PC-3 (cell line): ENCODE data around the gene INTS4. TPM values are rescaled to one million over a fixed set of nuclear protein-coding genes. Genes with fewer than 3 reads are reported as not detected.

Source experiments
- ATAC-seq: fragments of 200-7000 bp; cut with Tn5 transposase; 2 replicates; pipeline ENCODE4 v1.9.1; 2020; ENCODE audit warnings: mild to moderate bottlenecking, moderate library complexity
- BruUV-seq: library from RNA; stranded (reverse); fragments of 400-500 nt; replicated peaks from 2 replicates; lab custom pipeline; 2021; lab: Mats Ljungman, UMichigan
- CTCF ChIA-PET: fragments of 300-600 bp; sonication (Branson Sonifier 250); formaldehyde crosslinking; loops from one replicate; lab custom pipeline; 2022; ENCODE audit warnings: antibody characterized with exemption; lab: Charles Lee
- POLR2A ChIA-PET: fragments of 300-600 bp; sonication (Branson Sonifier 250); formaldehyde crosslinking; loops from one replicate; lab custom pipeline; 2022; ENCODE audit warnings: antibody characterized with exemption; ENCODE audit not compliant: unreplicated experiment; lab: Charles Lee
- DNase-seq: peaks from one replicate; pipeline ENCODE4 v3.0.0-alpha.2; 2015
- H2AFZ ChIP-seq: fragments of 300-600 bp; sonication (generic); 2 replicates; pipeline ENCODE4 v1.6.0; 2016; ENCODE audit warnings: antibody characterized with exemption, low read length
- H3F3A ChIP-seq: fragments of 300-600 bp; sonication (generic); one replicate; pipeline ENCODE4 v1.6.0; 2017; ENCODE audit warnings: antibody characterized with exemption, low read length, control low read depth, mild to moderate bottlenecking; ENCODE audit not compliant: unreplicated experiment
- H3K27ac ChIP-seq: fragments of 300-600 bp; sonication (generic); 2 replicates; pipeline ENCODE4 v1.5.1; 2016; ENCODE audit warnings: mild to moderate bottlenecking, low read length
- H3K27me3 ChIP-seq: fragments of 300-600 bp; sonication (generic); 2 replicates; pipeline ENCODE4 v1.6.1; 2016; ENCODE audit warnings: low read length, mixed read lengths
- H3K36me3 ChIP-seq: fragments of 300-600 bp; sonication (generic); 2 replicates; pipeline ENCODE4 v1.6.1; 2016; ENCODE audit warnings: low read depth, mixed run types, low read length, mixed read lengths
- H3K4me1 ChIP-seq: fragments of 300-600 bp; sonication (generic); 2 replicates; pipeline ENCODE4 v1.5.1; 2016; ENCODE audit warnings: low read length; ENCODE audit not compliant: insufficient read depth
- H3K4me2 ChIP-seq: fragments of 300-600 bp; sonication (generic); 2 replicates; pipeline ENCODE4 v1.6.0; 2016; ENCODE audit warnings: low read length
- H3K4me3 ChIP-seq: fragments of 300-600 bp; sonication (generic); 2 replicates; pipeline ENCODE4 v1.5.1; 2016; ENCODE audit warnings: mild to moderate bottlenecking, low read length, mixed read lengths
- H3K79me2 ChIP-seq: fragments of 300-600 bp; sonication (generic); 2 replicates; pipeline ENCODE4 v1.6.1; 2017; ENCODE audit warnings: low read length, mixed read lengths
- H3K9ac ChIP-seq: fragments of 300-600 bp; sonication (generic); 2 replicates; pipeline ENCODE4 v1.6.0; 2016; ENCODE audit warnings: mild to moderate bottlenecking, low read length
- H3K9me2 ChIP-seq: fragments of 300-600 bp; sonication (generic); replicated peaks from 2 replicates; pipeline ENCODE4 v1.6.1; 2016; ENCODE audit warnings: mixed run types, low read length, mixed read lengths
- H3K9me3 ChIP-seq: fragments of 300-600 bp; sonication (generic); 2 replicates; pipeline ENCODE4 v1.6.1; 2016; ENCODE audit warnings: low read length, mixed read lengths
- H4K20me1 ChIP-seq: fragments of 300-600 bp; sonication (generic); 2 replicates; pipeline ENCODE4 v1.6.1; 2016; ENCODE audit warnings: low read length, mixed read lengths
- EZH2 ChIP-seq: fragments of 300-600 bp; sonication (generic); IDR thresholded peaks from one replicate; pipeline ENCODE4 v1.6.1; 2017; ENCODE audit warnings: antibody characterized with exemption, mild to moderate bottlenecking, low read length; ENCODE audit not compliant: unreplicated experiment
- EZH2phosphoT487 ChIP-seq: fragments of 300-600 bp; sonication (generic); IDR thresholded peaks from 2 replicates; pipeline ENCODE4 v1.6.1; 2018; ENCODE audit warnings: mild to moderate bottlenecking, antibody characterized with exemption, low read length, borderline replicate concordance
- intact Hi-C: fragments of 100-400 bp; cut with micrococcal nuclease; formaldehyde crosslinking; loops from 2 replicates; pipeline ENCODE4 v1.9.0; 2023
- total RNA-seq: library from RNA; depleted of rRNA; stranded (reverse); fragments of >200 nt; gene quantifications from 2 replicates; pipeline ENCODE4 v1.2.3, GENCODE V29; 2014
- TF ChIP-seq, protein P1 (sequence below): fragments of 300-600 bp; sonication (generic); conservative IDR thresholded peaks from 2 replicates; pipeline ENCODE4 v1.5.1; 2017; ENCODE audit warnings: antibody characterized with exemption, low read depth, mild to moderate bottlenecking, low read length

The INTS4 gene
- total RNA-seq, 1 experiment from 2014 or later = 50.8 TPM

DNA sequence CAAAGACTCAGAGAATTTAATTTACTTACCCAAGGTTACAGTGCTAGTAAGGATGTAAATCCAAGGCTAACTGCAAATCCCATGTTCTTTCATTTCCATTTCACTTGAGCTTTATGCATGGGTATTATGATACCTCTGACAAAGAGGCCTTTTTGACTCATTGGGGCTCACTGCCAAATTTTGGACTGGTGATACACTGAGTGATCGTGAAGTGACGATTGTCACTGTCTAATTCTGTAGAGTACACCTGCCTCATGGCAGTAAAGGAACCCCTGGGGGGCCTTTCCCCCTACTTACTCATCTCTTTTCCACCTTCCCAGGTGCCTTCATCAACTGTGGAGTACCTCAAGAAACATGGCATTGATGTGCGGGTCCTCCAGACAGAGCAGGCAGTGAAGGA lies 122.6 kb downstream of the INTS4 start:
- Histone ChIP-seq H2AFZ (no peak overlapping the region), H3K36me3 (peaks cover 17% of the 10 kb centered on the region), H3K27me3 (no peaks in the 10 kb centered on the region), H3K79me2 (no peaks in the 10 kb centered on the region), H3K4me2 (no peak overlapping the region), H3F3A (no peaks in the 10 kb centered on the region), H3K9ac (no peak overlapping the region), H3K4me3 (no peak overlapping the region), H3K4me1 (no peaks in the 10 kb centered on the region), H3K27ac (no peak overlapping the region), H3K9me3 (no peaks in the 10 kb centered on the region), H4K20me1 (no peaks in the 10 kb centered on the region), H3K9me2 (no peaks in the 10 kb centered on the region)
- intact Hi-C loops = no loop called here
- ATAC-seq = peak; percentile 42
- no peak for TF ChIP-seq EZH2
- no peak for TF ChIP-seq EZH2phosphoT487
- TF ChIP-seq, protein P1, sequence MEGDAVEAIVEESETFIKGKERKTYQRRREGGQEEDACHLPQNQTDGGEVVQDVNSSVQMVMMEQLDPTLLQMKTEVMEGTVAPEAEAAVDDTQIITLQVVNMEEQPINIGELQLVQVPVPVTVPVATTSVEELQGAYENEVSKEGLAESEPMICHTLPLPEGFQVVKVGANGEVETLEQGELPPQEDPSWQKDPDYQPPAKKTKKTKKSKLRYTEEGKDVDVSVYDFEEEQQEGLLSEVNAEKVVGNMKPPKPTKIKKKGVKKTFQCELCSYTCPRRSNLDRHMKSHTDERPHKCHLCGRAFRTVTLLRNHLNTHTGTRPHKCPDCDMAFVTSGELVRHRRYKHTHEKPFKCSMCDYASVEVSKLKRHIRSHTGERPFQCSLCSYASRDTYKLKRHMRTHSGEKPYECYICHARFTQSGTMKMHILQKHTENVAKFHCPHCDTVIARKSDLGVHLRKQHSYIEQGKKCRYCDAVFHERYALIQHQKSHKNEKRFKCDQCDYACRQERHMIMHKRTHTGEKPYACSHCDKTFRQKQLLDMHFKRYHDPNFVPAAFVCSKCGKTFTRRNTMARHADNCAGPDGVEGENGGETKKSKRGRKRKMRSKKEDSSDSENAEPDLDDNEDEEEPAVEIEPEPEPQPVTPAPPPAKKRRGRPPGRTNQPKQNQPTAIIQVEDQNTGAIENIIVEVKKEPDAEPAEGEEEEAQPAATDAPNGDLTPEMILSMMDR = no peak
- CTCF ChIA-PET = no interaction called here
- POLR2A ChIA-PET = no interaction called here
- BruUV-seq = no TSS peak
- DNase-seq = peak; percentile 28

DNA sequence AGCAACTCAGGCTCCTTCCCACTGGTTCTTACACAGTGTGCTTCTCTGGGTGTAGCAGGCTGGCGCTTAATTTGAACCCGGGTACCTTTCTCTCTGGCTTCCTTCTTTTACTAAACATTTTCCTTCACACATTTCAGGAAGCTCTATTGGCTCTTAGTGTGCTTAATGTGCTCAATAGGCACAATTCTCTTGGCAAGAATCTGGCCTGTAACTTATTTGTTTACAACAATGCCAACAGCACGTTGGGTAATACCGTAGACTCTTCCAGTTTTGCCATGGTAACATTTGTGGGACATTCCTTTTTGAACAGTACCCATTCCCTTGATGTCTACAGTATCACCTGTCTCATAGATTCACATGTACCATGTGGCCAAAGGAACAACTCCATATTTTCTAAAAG lies 125.7 kb downstream of the INTS4 start:
- CTCF ChIA-PET = no interaction called here
- H3K4me3 ChIP-seq = no peak overlapping the region
- no peaks in the 10 kb centered on the region for H3K9me3 ChIP-seq
- no TSS peak for BruUV-seq
- intact Hi-C loops = no loop called here
- H3F3A ChIP-seq = no peaks in the 10 kb centered on the region
- ATAC-seq (no peak), DNase-seq (no peak)
- H4K20me1 ChIP-seq = no peaks in the 10 kb centered on the region
- peaks cover 11% of the 10 kb centered on the region for H3K36me3 ChIP-seq
- no peak overlapping the region for H2AFZ ChIP-seq
- POLR2A ChIA-PET = no interaction called here
- H3K4me2 ChIP-seq = no peak overlapping the region
- no peaks in the 10 kb centered on the region for H3K27me3 ChIP-seq
- no peak for TF ChIP-seq EZH2
- TF ChIP-seq, protein P1 = no peak
- TF ChIP-seq EZH2phosphoT487 = no peak
- no peaks in the 10 kb centered on the region for H3K9me2 ChIP-seq
- H3K27ac ChIP-seq = no peak overlapping the region
- no peaks in the 10 kb centered on the region for H3K4me1 ChIP-seq
- H3K9ac ChIP-seq = no peak overlapping the region
- no peaks in the 10 kb centered on the region for H3K79me2 ChIP-seq

DNA sequence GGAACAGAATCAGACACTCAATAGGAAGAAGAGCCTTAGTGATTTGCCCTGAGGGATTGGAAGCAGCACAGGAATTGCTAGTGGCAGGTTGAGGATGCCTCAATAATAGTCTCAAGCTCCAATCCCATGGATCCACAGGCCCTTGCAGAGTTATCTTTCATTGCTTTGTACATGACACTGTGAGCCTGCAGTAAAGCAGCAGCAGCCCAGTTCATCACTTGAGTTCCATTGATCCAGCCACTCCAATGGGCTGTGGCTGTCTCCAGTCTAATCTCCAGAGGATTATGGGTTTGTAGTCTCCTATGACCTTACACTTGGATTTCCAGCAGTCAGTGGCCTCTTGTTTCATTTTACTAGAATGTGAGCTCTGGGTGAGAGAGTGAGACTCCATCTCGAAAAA lies 128.1 kb downstream of the INTS4 start:
- Histone ChIP-seq H3K9me3 (no peaks in the 10 kb centered on the region), H3K36me3 (peaks cover 3% of the 10 kb centered on the region; the same call in 1 of the 2 replicates), H3K4me3 (no peak overlapping the region), H3K4me2 (no peak overlapping the region), H3K4me1 (no peaks in the 10 kb centered on the region), H2AFZ (no peak overlapping the region), H3K9ac (no peak overlapping the region), H3K9me2 (no peaks in the 10 kb centered on the region), H3F3A (no peaks in the 10 kb centered on the region), H3K27ac (no peak overlapping the region), H4K20me1 (no peaks in the 10 kb centered on the region), H3K79me2 (no peaks in the 10 kb centered on the region), H3K27me3 (no peaks in the 10 kb centered on the region)
- TF ChIP-seq EZH2 (no peak), EZH2phosphoT487 (no peak)
- TF ChIP-seq, protein P1 = no peak
- no TSS peak for BruUV-seq
- ATAC-seq (no peak), DNase-seq (no peak)
- intact Hi-C loops = no loop called here
- ChIA-PET POLR2A (no interaction called here), CTCF (no interaction called here)
